ENCODE results near the gene FAM89A.

FAM89A gene

DNA sequence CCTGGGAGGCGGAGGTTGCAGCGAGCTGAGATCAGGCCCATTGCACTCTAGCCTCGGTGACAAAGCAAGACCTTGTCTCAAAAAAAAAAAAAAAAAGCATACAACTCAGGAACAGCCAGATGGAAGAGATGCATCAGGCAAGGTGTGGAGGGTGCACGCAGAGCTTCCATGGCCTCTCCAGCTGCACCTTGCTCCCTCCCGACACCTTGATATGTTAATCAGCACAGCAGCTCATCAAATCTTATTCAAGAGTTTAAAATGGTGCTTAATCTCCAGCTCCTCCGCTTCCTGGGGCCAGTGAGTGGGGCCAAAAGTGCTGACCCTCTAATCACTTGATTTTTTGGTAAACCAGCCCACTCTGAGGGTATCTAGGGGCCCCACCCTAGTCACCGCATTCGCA, 29.3 kb upstream of the FAM89A start:
- Histone ChIP-seq H3K9ac (ENCODE audit: low read depth, low read length) (no peak overlapping the region), H3K36me3 (ENCODE audit: control insufficient read depth, insufficient read depth, low read length) (no peaks in the 10 kb centered on the region), H3K4me1 (ENCODE audit: control insufficient read depth, insufficient read depth, low read length) (no peaks in the 10 kb centered on the region), H3K9me3 (ENCODE audit: control insufficient read depth, insufficient read depth, low read length) (no peaks in the 10 kb centered on the region), H3K4me3 (ENCODE audit: low read depth, low read length) (no peak overlapping the region), H3K27me3 (ENCODE audit: control insufficient read depth, insufficient read depth, low read length) (no peaks in the 10 kb centered on the region)

DNA sequence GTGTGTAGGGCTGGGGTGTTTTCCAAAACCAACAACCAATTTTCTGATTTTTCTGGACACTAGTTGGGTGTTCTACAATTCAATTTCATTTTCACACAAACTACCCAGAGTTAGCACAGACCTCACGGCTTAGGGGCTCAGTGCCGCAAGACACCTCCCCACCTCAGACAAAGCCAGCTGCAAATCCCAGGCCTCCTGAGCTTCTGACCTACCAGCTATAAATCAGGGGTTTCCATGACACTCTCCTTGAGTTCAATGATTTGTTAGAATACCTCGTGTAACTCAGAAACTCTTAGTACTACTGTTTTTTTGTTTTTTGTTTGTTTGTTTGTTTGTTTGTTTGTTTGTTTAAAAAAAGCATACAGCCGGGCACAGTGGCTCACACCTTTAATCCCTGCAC, 28.7 kb upstream of the FAM89A start:
- Histone ChIP-seq H3K36me3 (ENCODE audit: control insufficient read depth, insufficient read depth, low read length) (no peaks in the 10 kb centered on the region), H3K4me1 (ENCODE audit: control insufficient read depth, insufficient read depth, low read length) (no peaks in the 10 kb centered on the region), H3K4me3 (ENCODE audit: low read depth, low read length) (no peak overlapping the region), H3K27me3 (ENCODE audit: control insufficient read depth, insufficient read depth, low read length) (no peaks in the 10 kb centered on the region), H3K9ac (ENCODE audit: low read depth, low read length) (no peak overlapping the region), H3K9me3 (ENCODE audit: control insufficient read depth, insufficient read depth, low read length) (no peaks in the 10 kb centered on the region)

DNA sequence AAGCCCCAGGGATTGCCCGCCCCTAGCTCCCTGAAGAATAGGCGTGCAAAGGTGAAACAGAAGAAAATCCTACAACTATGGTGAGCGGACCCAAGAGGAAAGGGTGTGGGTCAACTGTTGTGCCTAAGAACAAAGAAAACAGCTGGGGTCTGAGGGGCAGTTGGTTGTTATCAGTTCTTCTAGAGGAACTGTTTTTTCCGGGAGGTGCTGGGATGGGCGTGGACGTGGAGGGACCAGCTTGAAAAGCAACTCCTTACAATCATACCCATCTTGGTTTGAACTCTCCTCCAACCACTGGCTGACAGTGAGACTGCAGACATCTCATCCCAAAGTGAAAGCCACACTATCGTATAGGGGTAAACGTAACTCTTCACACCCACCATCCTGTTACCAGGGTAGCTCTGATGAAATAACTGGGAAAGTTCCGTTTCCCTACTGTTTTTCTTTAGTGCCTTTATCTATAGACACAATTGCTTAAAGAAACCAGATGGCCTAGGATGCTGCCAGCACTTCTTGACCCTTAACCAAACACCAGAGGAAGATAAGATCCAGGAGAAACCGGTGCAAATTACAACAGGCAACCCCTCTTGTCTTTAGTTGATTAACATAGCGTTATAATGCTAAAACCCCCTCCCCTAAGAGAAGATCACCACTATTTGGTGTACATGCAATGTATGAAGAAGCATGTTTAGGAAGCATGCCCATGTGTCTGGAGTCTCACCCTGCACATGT, 25.6 kb upstream of the FAM89A start:
- Histone ChIP-seq H3K9me3 (ENCODE audit: control insufficient read depth, insufficient read depth, low read length) (no peaks in the 10 kb centered on the region), H3K9ac (ENCODE audit: low read depth, low read length) (no peak overlapping the region), H3K36me3 (ENCODE audit: control insufficient read depth, insufficient read depth, low read length) (no peaks in the 10 kb centered on the region), H3K27me3 (ENCODE audit: control insufficient read depth, insufficient read depth, low read length) (no peaks in the 10 kb centered on the region), H3K4me3 (ENCODE audit: low read depth, low read length) (no peak overlapping the region), H3K4me1 (ENCODE audit: control insufficient read depth, insufficient read depth, low read length) (no peaks in the 10 kb centered on the region)

DNA sequence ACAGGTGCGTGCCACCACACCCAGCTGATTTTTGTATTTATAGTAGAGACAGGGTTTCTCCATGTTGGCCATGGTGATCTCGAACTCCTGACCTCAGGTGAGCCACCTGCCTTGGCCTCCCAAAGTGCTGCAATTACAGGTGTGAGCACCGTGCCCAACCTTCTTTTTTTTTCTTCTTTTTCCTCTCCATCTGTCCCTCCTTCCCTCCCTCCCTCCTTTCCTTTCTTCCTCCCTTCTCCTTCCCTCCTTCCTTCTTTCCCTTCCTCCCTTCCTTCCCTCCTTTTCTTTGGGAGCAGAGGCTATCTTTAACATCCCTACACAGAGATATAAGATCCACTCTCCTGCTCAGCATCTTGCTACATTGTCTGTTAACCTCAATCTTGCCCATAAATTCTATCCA, 24.4 kb upstream of the FAM89A start:
- no peaks in the 10 kb centered on the region for H3K36me3 ChIP-seq (ENCODE audit: control insufficient read depth, insufficient read depth, low read length)
- no peaks in the 10 kb centered on the region for H3K27me3 ChIP-seq (ENCODE audit: control insufficient read depth, insufficient read depth, low read length)
- no peak overlapping the region for H3K9ac ChIP-seq (ENCODE audit: low read depth, low read length)
- H3K4me1 ChIP-seq (ENCODE audit: control insufficient read depth, insufficient read depth, low read length) = no peaks in the 10 kb centered on the region
- no peak overlapping the region for H3K4me3 ChIP-seq (ENCODE audit: low read depth, low read length)
- no peaks in the 10 kb centered on the region for H3K9me3 ChIP-seq (ENCODE audit: control insufficient read depth, insufficient read depth, low read length)

DNA sequence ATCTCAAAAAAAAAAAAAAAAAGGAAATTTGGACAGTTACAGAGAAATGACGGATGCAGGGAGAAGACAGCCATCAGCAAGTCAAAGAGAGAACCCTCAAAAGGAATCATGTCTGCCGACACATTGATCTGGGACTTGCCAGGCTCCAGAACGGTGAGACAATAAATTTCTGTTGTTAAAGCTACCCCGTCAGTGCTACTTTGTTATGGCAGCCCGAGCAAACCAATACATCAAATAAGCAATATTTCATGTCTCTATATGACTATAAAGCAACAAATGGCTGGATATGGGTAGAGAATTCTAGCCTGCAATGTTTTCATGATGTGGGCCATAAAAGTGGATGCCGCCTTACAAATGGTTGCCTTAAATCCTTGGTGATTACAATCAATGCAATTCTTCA, 23.3 kb upstream of the FAM89A start:
- H3K27me3 ChIP-seq (ENCODE audit: control insufficient read depth, insufficient read depth, low read length) = no peaks in the 10 kb centered on the region
- no peak overlapping the region for H3K9ac ChIP-seq (ENCODE audit: low read depth, low read length)
- H3K4me3 ChIP-seq (ENCODE audit: low read depth, low read length) = no peak overlapping the region
- no peaks in the 10 kb centered on the region for H3K36me3 ChIP-seq (ENCODE audit: control insufficient read depth, insufficient read depth, low read length)
- H3K4me1 ChIP-seq (ENCODE audit: control insufficient read depth, insufficient read depth, low read length) = no peaks in the 10 kb centered on the region
- H3K9me3 ChIP-seq (ENCODE audit: control insufficient read depth, insufficient read depth, low read length) = no peaks in the 10 kb centered on the region

DNA sequence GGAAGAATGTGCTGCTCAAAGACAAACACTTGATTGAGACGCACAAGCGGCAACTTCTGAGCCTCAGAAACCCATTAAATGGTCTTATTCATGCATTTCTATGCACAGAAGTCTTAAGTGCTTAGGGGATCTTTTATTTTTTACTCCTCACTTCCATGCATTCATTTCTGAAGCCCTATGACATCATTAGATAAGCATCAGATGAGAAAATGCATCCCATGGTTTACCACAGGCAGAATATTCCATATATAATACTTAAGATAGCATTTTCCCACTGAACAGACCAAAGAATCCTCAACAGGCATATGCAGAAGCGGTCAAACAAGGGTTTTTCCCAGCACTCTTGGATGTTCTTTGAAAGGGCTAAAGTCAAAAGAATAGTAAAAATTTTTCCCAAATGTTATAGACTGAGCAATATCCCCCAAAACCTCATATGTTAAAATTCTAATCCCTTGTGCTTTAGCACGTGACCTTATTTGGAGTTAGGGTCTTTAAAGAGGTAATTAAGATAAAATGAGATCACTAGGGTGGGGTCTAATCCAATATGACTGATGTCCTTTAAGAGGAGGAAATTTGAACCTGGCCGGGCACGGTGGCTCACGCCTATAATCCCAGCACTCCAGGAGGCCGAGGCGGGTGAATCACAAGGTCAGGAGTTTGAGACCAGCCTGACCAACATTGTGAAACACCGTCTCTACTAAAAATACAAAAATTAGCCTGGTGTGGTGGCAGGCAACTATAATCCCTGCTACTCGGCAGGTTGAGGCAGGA, 22.6 kb upstream of the FAM89A start:
- no peaks in the 10 kb centered on the region for H3K36me3 ChIP-seq (ENCODE audit: control insufficient read depth, insufficient read depth, low read length)
- no peaks in the 10 kb centered on the region for H3K4me1 ChIP-seq (ENCODE audit: control insufficient read depth, insufficient read depth, low read length)
- H3K9ac ChIP-seq (ENCODE audit: low read depth, low read length) = no peak overlapping the region
- no peak overlapping the region for H3K4me3 ChIP-seq (ENCODE audit: low read depth, low read length)
- H3K27me3 ChIP-seq (ENCODE audit: control insufficient read depth, insufficient read depth, low read length) = no peaks in the 10 kb centered on the region
- H3K9me3 ChIP-seq (ENCODE audit: control insufficient read depth, insufficient read depth, low read length) = no peaks in the 10 kb centered on the region

DNA sequence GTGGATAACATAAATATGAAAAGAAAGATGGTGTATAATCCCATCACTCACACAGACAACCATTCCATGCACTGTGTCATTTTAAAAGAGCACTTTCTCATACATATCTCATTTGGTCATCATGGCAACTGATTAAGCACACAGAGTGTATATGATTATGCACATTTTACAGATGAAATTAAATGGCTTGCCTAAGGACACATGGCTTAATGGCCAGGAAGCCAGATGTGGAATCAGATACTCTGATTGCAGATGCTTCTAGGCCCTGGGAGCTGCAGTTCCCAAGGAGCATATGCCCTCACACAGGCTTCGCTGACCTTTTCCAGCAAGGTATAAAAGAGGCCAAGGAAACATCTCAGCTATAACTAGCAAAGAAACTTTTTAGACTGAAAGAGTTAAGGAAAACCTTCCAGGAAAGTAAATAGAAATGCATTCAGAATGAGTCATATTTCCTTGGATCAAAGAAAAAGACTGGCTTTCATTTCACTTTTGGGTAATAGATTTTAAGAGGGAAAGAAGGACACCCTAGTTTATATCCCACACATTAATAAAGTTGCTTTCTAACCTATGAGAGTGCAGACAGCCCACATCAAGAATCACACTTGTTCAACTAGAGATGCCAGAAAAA, 19.6 kb upstream of the FAM89A start:
- Histone ChIP-seq H3K36me3 (ENCODE audit: control insufficient read depth, insufficient read depth, low read length) (no peaks in the 10 kb centered on the region), H3K4me3 (ENCODE audit: low read depth, low read length) (no peak overlapping the region), H3K9me3 (ENCODE audit: control insufficient read depth, insufficient read depth, low read length) (no peaks in the 10 kb centered on the region), H3K9ac (ENCODE audit: low read depth, low read length) (no peak overlapping the region), H3K27me3 (ENCODE audit: control insufficient read depth, insufficient read depth, low read length) (no peaks in the 10 kb centered on the region), H3K4me1 (ENCODE audit: control insufficient read depth, insufficient read depth, low read length) (no peaks in the 10 kb centered on the region)

DNA sequence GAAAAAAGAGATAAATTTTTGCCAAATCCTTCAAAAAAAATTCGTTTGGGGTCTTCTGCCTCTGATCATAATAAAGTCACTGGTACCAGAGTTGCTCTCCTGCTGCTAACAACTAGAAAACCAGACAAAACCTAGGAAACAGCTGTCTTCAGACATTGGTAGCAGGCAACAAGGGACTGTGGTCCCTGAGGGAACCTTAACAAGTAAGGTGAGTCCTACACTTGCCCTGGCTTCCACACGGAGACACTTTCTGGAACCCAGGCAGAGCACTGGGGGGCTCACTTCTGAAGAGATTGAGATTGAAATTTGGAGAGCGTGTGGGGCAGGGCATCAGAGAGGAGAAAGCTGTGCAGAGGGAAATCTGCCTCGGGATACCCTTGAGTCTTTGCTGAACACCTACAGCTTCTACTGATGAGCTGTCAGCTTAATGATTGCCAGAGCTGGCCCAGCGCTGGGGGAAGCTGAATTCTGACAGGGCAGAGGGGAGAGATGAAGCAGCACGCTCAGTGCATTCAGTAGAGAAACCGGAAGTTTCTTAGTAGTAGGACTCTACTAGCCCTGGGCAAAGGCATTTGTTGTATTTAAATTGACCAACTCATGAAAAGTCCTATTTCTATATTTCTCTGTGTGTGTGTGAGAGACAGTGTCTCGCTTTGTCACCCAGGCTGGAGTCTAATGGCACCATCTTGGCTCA, 18.5 kb upstream of the FAM89A start:
- no peaks in the 10 kb centered on the region for H3K36me3 ChIP-seq (ENCODE audit: control insufficient read depth, insufficient read depth, low read length)
- H3K9me3 ChIP-seq (ENCODE audit: control insufficient read depth, insufficient read depth, low read length) = no peaks in the 10 kb centered on the region
- no peaks in the 10 kb centered on the region for H3K27me3 ChIP-seq (ENCODE audit: control insufficient read depth, insufficient read depth, low read length)
- H3K4me1 ChIP-seq (ENCODE audit: control insufficient read depth, insufficient read depth, low read length) = no peaks in the 10 kb centered on the region
- no peak overlapping the region for H3K9ac ChIP-seq (ENCODE audit: low read depth, low read length)
- H3K4me3 ChIP-seq (ENCODE audit: low read depth, low read length) = no peak overlapping the region

DNA sequence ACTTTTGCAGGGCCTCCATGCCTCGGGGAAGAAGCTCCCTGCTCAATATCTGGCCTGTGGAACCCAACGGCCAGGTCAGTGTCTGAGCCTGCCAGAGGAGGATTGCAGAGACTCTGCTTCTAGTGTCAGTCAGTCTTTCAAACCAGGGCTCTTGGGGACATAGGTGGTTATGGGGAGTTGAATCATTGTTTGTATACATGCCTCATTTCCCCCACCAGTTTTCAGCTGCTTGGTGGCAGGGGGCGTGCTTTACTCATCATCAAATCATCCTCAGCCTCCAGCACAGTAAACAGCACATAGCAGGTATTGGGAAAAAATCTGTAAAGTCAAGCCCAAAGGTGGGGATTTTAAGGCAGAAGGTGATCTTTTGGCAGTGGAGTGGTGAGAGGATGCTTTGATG, 17.4 kb upstream of the FAM89A start:
- H3K9me3 ChIP-seq (ENCODE audit: control insufficient read depth, insufficient read depth, low read length) = no peaks in the 10 kb centered on the region
- H3K9ac ChIP-seq (ENCODE audit: low read depth, low read length) = no peak overlapping the region
- H3K36me3 ChIP-seq (ENCODE audit: control insufficient read depth, insufficient read depth, low read length) = no peaks in the 10 kb centered on the region

DNA sequence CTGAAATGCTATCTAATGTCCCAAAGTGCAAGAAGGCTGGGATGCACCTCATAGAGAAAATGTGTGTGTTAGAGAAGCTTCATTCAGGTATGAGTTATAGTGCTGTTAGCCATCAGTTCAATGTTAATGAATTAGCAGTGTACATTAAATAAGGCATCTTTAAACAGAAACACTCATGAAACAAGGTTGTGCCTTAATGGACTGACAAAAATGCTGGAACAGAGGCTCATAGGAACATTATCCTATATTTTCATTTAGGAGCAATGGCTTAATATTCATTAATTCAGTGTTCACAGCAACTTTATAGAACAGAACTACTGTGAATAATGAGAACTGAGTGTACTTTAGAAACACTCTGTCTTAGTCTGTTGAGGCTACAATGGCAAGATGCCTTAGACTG, 15.2 kb upstream of the FAM89A start:
- Histone ChIP-seq H3K36me3 (ENCODE audit: control insufficient read depth, insufficient read depth, low read length) (no peaks in the 10 kb centered on the region), H3K27me3 (ENCODE audit: control insufficient read depth, insufficient read depth, low read length) (no peaks in the 10 kb centered on the region), H3K9me3 (ENCODE audit: control insufficient read depth, insufficient read depth, low read length) (no peaks in the 10 kb centered on the region), H3K9ac (ENCODE audit: low read depth, low read length) (no peak overlapping the region), H3K4me3 (ENCODE audit: low read depth, low read length) (no peak overlapping the region), H3K4me1 (ENCODE audit: control insufficient read depth, insufficient read depth, low read length) (no peaks in the 10 kb centered on the region)

More for the DNA sequence above, 17.4 kb upstream of the FAM89A start:
- Histone ChIP-seq H3K4me3 (ENCODE audit: low read depth, low read length) (no peak overlapping the region), H3K4me1 (ENCODE audit: control insufficient read depth, insufficient read depth, low read length) (no peaks in the 10 kb centered on the region), H3K27me3 (ENCODE audit: control insufficient read depth, insufficient read depth, low read length) (no peaks in the 10 kb centered on the region)

DNA sequence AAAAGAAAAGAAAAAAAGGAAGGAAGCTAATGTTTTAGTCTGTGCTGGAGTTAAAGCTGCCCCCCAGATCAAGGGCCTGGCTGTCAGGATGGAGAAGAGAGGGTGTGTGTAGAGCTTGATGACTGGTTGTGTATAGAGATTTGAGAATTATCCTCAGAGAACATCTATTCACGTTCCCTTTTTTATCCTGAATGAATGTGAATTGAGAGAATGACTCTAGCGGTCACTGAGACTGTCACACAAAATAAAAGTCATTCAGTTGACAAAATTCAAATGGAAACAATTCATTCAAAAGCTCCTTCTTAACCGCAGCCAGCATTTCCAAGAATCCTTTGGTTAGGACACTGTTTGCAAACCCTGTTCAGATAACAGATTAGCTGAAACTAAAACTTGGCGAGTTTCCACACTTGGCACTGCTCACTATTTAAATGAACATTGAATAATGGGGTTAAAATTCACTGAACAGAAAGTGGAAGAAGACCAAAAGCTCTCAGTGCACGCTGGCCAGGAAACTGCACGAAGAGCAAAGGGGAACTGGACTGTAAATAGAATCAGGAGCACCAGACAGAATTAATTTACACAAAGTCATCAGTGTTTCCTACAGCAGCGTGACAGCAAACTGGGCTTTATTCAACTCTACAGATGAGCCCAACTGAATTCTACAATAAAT, 13.6 kb upstream of the FAM89A start:
- H3K27me3 ChIP-seq (ENCODE audit: control insufficient read depth, insufficient read depth, low read length) = no peaks in the 10 kb centered on the region
- no peak overlapping the region for H3K9ac ChIP-seq (ENCODE audit: low read depth, low read length)
- no peaks in the 10 kb centered on the region for H3K36me3 ChIP-seq (ENCODE audit: control insufficient read depth, insufficient read depth, low read length)
- H3K4me1 ChIP-seq (ENCODE audit: control insufficient read depth, insufficient read depth, low read length) = no peaks in the 10 kb centered on the region
- H3K4me3 ChIP-seq (ENCODE audit: low read depth, low read length) = no peak overlapping the region
- H3K9me3 ChIP-seq (ENCODE audit: control insufficient read depth, insufficient read depth, low read length) = no peaks in the 10 kb centered on the region
